K562 (cell line): ENCODE data around the gene WNT16. TPM values are rescaled to one million over a fixed set of nuclear protein-coding genes. Genes with fewer than 3 reads are reported as not detected.

Source experiments
- CEBPB ChIP-seq: fragments of 450-650 bp; IDR thresholded peaks from 2 replicates; pipeline ENCODE4 v1.6.1; 2016; ENCODE audit warnings: missing genetic modification characterization, missing compliant biosample characterization
- CXXC5 ChIP-seq: fragments of 250-450 bp; sonication (Bioruptor Pico); IDR thresholded peaks from 2 replicates; pipeline ENCODE4 v1.8.0; 2022; ENCODE audit warnings: inconsistent platforms, mild to moderate bottlenecking, moderate library complexity
- FOSL1 ChIP-seq: fragments of 200-800 bp; sonication (Bioruptor generic); conservative IDR thresholded peaks from 2 replicates; pipeline ENCODE4 v1.6.1; 2016; ENCODE audit warnings: missing genetic modification characterization, missing compliant biosample characterization
- HDAC2 ChIP-seq: fragments of 450-650 bp; IDR thresholded peaks from 2 replicates; pipeline ENCODE4 v1.6.1; 2016; ENCODE audit warnings: mild to moderate bottlenecking
- HOXB6 ChIP-seq: fragments of 250-450 bp; sonication (Bioruptor Pico); IDR thresholded peaks from 2 replicates; pipeline ENCODE4 v1.5.1; 2022; ENCODE audit warnings: mild to moderate bottlenecking, borderline replicate concordance
- KLF10 ChIP-seq: fragments of 250-450 bp; sonication (Bioruptor Pico); IDR thresholded peaks from 2 replicates; pipeline ENCODE4 v1.6.1; 2021; ENCODE audit warnings: matching md5 sums
- MCM3 ChIP-seq: fragments of 450-650 bp; IDR thresholded peaks from 2 replicates; pipeline ENCODE4 v1.6.1; 2016
- NRF1 ChIP-seq, 2 experiments: fragments of 450-650 bp; IDR thresholded peaks in 1 of 2; conservative IDR thresholded peaks in 1 of 2; 2 replicates each; pipeline ENCODE4 v1.6.1; 2014; ENCODE audit warnings: mild to moderate bottlenecking in 2 of 2
- PATZ1 ChIP-seq: fragments of 250-450 bp; sonication (Bioruptor Pico); IDR thresholded peaks from 2 replicates; pipeline ENCODE4 v1.5.0; 2020; ENCODE audit warnings: mild to moderate bottlenecking, borderline replicate concordance
- PCBP1 ChIP-seq: fragments of 200-400 bp; formaldehyde crosslinking; IDR thresholded peaks from 2 replicates; pipeline ENCODE4 v1.6.1; 2018; ENCODE audit warnings: mild to moderate bottlenecking, low read depth, low read length; ENCODE audit not compliant: poor library complexity, severe bottlenecking
- PYGO2 ChIP-seq: fragments of 450-650 bp; IDR thresholded peaks from 2 replicates; pipeline ENCODE4 v1.6.1; 2016; ENCODE audit warnings: mild to moderate bottlenecking, missing genetic modification characterization, moderate library complexity, missing compliant biosample characterization
- SOX6 ChIP-seq: fragments of 450-650 bp; IDR thresholded peaks from 2 replicates; pipeline ENCODE4 v1.6.1; 2014; ENCODE audit warnings: mild to moderate bottlenecking
- ZNF384 ChIP-seq: IDR thresholded peaks from 2 replicates; pipeline ENCODE4 v1.6.1; 2012; ENCODE audit warnings: low read depth, low read length, improper control_type of control experiment
- ZNF431 ChIP-seq: sonication (generic); formaldehyde crosslinking; IDR thresholded peaks from 2 replicates; pipeline ENCODE4 v1.8.0; 2022; ENCODE audit warnings: mild to moderate bottlenecking, missing genetic modification reagents
- ZNF644 ChIP-seq: fragments of 200-800 bp; sonication (Bioruptor generic); IDR thresholded peaks from 2 replicates; pipeline ENCODE4 v1.6.1; 2016; ENCODE audit warnings: low read depth, missing genetic modification characterization, missing compliant biosample characterization
- ZNF668 ChIP-seq: fragments of 250-450 bp; sonication (Bioruptor Pico); IDR thresholded peaks from 2 replicates; pipeline ENCODE4 v1.8.0; 2022; ENCODE audit warnings: mild to moderate bottlenecking, inconsistent platforms
- polyA plus RNA-seq, 8 experiments: library from polyadenylated mRNA; depleted of rRNA in 4 of 8; stranded (reverse) in 5 of 8; unstranded in 3 of 8; fragments of >200 nt; fragmentation: Nextera tagmentation in 2 of 8; fragmentation: Illumina TruSeq in 1 of 8; extraction: Ambion mirVana in 2 of 8; extraction: Trizol in 1 of 8; gene quantifications; 2 replicates each; pipeline versions ENCODE4 v1.2.1 to v1.2.3, GENCODE V29; 2011 to 2014; ENCODE audit warnings: inconsistent platforms in 1 of 8, missing spikeins in 1 of 8
- total RNA-seq, 7 experiments: library from RNA; depleted of rRNA in 6 of 7; stranded (reverse); fragments of >200 nt in 6 of 7; fragmentation: Illumina TruSeq in 2 of 7; extraction: Trizol in 2 of 7; gene quantifications; 2 replicates each; pipeline versions ENCODE4 v1.2.1 to v1.2.3, GENCODE V29; 2011 to 2021; ENCODE audit warnings: low replicate concordance in 1 of 7
- TF ChIP-seq, protein P1 (sequence below): sonication (generic); formaldehyde crosslinking; IDR thresholded peaks from 2 replicates; pipeline ENCODE4 v1.9.0; 2022; ENCODE audit warnings: mild to moderate bottlenecking, missing genetic modification reagents
- TF ChIP-seq, protein P2 (sequence below): fragments of 250-450 bp; sonication (Bioruptor Pico); IDR thresholded peaks from 2 replicates; pipeline ENCODE4 v1.8.0; 2021; ENCODE audit warnings: mild to moderate bottlenecking, moderate library complexity
- TF ChIP-seq, protein P3 (sequence below): fragments of 450-650 bp; IDR thresholded peaks from 2 replicates; pipeline ENCODE4 v1.6.1; 2017; ENCODE audit warnings: antibody characterized with exemption, mild to moderate bottlenecking
- TF ChIP-seq, protein P4 (sequence below): fragments of 250-450 bp; sonication (Bioruptor Pico); IDR thresholded peaks from 2 replicates; pipeline ENCODE4 v1.8.0; 2022; ENCODE audit warnings: inconsistent platforms, mild to moderate bottlenecking, moderate library complexity, borderline replicate concordance

Gene WNT16
- total and polyA plus RNA-seq, 9 of the 15 experiments (the other 6 are each of a cell fraction or from before 2014, with no cell fraction given) = 0.06 to 0.07 TPM; not detected in 7

DNA sequence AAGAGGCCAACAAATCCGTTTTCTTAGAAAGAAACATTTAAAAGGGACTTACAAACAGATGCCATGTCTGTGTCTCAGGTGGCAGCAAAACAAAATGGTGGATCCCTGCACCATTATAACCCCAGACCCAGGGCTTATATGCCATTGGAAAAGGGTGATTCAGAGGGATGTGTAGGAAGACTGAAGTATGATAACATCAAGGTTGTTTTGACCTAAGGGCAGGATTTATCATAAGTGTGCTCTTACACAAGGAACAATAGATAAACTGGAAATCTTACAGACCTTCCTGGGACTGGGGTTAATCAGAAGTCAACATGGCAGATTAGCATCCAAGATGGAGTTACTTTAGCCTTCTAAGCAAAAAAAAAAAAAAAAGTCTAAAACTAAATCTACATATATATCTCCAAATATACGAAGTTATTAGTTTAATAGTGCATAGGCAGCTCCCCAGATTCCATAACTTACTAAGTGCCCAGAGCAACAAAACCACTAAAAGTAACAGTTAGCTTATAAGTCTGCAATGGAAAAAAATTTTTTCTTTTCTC, 34.3 kb upstream of the WNT16 start (continued):
- TF ChIP-seq PATZ1 (CRISPR knock-in tag) (no peak), PYGO2 (tag) (peak; percentile 72; the same call in 1 of the 2 replicates), SOX6 (no peak), NRF1 (conservative IDR thresholded peaks at IDR 0.05 in 1 of 2, IDR thresholded peaks at IDR 0.05 in 1 of 2) (no peak), MCM3 (no peak), ZNF431 (CRISPR knock-in tag) (no peak), ZNF668 (CRISPR knock-in tag) (peak; percentile 85), ZNF384 (no peak), CEBPB (tag) (no peak), CXXC5 (peak; percentile 47), PCBP1 (no peak), FOSL1 (tag) (0 out of 2 replicates have a peak, but pooled peaks have one; percentile 26), ZNF644 (peak; percentile 92; the same call in 1 of the 2 replicates), HOXB6 (CRISPR knock-in tag) (no peak), KLF10 (CRISPR knock-in tag) (no peak), HDAC2 (no peak)
- TF ChIP-seq, protein P1, sequence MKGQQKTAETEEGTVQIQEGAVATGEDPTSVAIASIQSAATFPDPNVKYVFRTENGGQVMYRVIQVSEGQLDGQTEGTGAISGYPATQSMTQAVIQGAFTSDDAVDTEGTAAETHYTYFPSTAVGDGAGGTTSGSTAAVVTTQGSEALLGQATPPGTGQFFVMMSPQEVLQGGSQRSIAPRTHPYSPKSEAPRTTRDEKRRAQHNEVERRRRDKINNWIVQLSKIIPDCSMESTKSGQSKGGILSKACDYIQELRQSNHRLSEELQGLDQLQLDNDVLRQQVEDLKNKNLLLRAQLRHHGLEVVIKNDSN (CRISPR knock-in tag) = no peak
- TF ChIP-seq, protein P2, sequence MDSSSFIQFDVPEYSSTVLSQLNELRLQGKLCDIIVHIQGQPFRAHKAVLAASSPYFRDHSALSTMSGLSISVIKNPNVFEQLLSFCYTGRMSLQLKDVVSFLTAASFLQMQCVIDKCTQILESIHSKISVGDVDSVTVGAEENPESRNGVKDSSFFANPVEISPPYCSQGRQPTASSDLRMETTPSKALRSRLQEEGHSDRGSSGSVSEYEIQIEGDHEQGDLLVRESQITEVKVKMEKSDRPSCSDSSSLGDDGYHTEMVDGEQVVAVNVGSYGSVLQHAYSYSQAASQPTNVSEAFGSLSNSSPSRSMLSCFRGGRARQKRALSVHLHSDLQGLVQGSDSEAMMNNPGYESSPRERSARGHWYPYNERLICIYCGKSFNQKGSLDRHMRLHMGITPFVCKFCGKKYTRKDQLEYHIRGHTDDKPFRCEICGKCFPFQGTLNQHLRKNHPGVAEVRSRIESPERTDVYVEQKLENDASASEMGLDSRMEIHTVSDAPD = no peak
- TF ChIP-seq, protein P3, sequence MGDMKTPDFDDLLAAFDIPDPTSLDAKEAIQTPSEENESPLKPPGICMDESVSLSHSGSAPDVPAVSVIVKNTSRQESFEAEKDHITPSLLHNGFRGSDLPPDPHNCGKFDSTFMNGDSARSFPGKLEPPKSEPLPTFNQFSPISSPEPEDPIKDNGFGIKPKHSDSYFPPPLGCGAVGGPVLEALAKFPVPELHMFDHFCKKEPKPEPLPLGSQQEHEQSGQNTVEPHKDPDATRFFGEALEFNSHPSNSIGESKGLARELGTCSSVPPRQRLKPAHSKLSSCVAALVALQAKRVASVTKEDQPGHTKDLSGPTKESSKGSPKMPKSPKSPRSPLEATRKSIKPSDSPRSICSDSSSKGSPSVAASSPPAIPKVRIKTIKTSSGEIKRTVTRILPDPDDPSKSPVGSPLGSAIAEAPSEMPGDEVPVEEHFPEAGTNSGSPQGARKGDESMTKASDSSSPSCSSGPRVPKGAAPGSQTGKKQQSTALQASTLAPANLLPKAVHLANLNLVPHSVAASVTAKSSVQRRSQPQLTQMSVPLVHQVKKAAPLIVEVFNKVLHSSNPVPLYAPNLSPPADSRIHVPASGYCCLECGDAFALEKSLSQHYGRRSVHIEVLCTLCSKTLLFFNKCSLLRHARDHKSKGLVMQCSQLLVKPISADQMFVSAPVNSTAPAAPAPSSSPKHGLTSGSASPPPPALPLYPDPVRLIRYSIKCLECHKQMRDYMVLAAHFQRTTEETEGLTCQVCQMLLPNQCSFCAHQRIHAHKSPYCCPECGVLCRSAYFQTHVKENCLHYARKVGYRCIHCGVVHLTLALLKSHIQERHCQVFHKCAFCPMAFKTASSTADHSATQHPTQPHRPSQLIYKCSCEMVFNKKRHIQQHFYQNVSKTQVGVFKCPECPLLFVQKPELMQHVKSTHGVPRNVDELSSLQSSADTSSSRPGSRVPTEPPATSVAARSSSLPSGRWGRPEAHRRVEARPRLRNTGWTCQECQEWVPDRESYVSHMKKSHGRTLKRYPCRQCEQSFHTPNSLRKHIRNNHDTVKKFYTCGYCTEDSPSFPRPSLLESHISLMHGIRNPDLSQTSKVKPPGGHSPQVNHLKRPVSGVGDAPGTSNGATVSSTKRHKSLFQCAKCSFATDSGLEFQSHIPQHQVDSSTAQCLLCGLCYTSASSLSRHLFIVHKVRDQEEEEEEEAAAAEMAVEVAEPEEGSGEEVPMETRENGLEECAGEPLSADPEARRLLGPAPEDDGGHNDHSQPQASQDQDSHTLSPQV = peak; percentile 77
- TF ChIP-seq, protein P4, sequence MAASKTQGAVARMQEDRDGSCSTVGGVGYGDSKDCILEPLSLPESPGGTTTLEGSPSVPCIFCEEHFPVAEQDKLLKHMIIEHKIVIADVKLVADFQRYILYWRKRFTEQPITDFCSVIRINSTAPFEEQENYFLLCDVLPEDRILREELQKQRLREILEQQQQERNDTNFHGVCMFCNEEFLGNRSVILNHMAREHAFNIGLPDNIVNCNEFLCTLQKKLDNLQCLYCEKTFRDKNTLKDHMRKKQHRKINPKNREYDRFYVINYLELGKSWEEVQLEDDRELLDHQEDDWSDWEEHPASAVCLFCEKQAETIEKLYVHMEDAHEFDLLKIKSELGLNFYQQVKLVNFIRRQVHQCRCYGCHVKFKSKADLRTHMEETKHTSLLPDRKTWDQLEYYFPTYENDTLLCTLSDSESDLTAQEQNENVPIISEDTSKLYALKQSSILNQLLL = no peak
